K562 (cell line): Measurements from ENCODE around the gene SGK1. TPM values are rescaled to one million over a fixed set of nuclear protein-coding genes. Genes with fewer than 3 reads are reported as not detected.

Experiments
- ARID2 ChIP-seq: fragments of 450-650 bp; IDR thresholded peaks from 2 replicates; pipeline ENCODE4 v1.6.1; 2017; ENCODE audit warnings: antibody characterized with exemption, mild to moderate bottlenecking
- BCL6 ChIP-seq: fragments of 250-450 bp; sonication (Bioruptor Pico); IDR thresholded peaks from 2 replicates; pipeline ENCODE4 v1.4.0; 2020
- BHLHE40 ChIP-seq: IDR thresholded peaks from 2 replicates; pipeline ENCODE4 v1.6.1; 2011; ENCODE audit warnings: low read length, improper control_type of control experiment
- CC2D1A ChIP-seq: fragments of 450-650 bp; IDR thresholded peaks from 2 replicates; pipeline ENCODE4 v1.6.1; 2017; ENCODE audit warnings: mild to moderate bottlenecking
- CCNT2 ChIP-seq: IDR thresholded peaks from 2 replicates; pipeline ENCODE4 v1.6.1; 2011; ENCODE audit warnings: borderline replicate concordance, low read depth, mild to moderate bottlenecking, moderate library complexity, mixed read lengths, low read length; ENCODE audit not compliant: insufficient read length; ENCODE audit errors: extremely low read depth
- CTBP1 ChIP-seq: fragments of 450-650 bp; IDR thresholded peaks from 2 replicates; pipeline ENCODE4 v1.6.1; 2016; ENCODE audit warnings: borderline replicate concordance
- ELF1 ChIP-seq: fragments of 200-800 bp; sonication (Bioruptor generic); IDR thresholded peaks from 2 replicates; pipeline ENCODE4 v1.6.1; 2016; ENCODE audit warnings: missing genetic modification characterization, missing compliant biosample characterization
- ELF2 ChIP-seq: fragments of 250-450 bp; sonication (Bioruptor Pico); IDR thresholded peaks from 2 replicates; pipeline ENCODE4 v1.5.0; 2021; ENCODE audit warnings: mild to moderate bottlenecking
- FUS ChIP-seq: fragments of 200-400 bp; formaldehyde crosslinking; optimal IDR thresholded peaks from 2 replicates; pipeline ENCODE3; 2017; ENCODE audit warnings: low read depth, low read length
- HNRNPH1 ChIP-seq: fragments of 200-400 bp; formaldehyde crosslinking; optimal IDR thresholded peaks from 2 replicates; pipeline ENCODE3; 2017; ENCODE audit warnings: low read depth, mild to moderate bottlenecking, low read length, moderate library complexity
- IRF2 ChIP-seq: sonication (generic); formaldehyde crosslinking; IDR thresholded peaks from 2 replicates; pipeline ENCODE4 v1.8.1; 2022; ENCODE audit warnings: mild to moderate bottlenecking, missing genetic modification reagents
- JUND ChIP-seq, 2 experiments: IDR thresholded peaks; 2 replicates in 1 of 2; 3 replicates in 1 of 2; pipeline ENCODE4 v1.6.1; 2011; ENCODE audit warnings: borderline replicate concordance in 2 of 2, low read depth in 2 of 2, low read length in 2 of 2, improper control_type of control experiment in 1 of 2, missing biosample characterization in 1 of 2, missing genetic modification characterization in 1 of 2, missing genetic modification reagents in 1 of 2
- KDM1A ChIP-seq, 2 experiments: fragments of 450-650 bp; IDR thresholded peaks; 2 replicates each; pipeline ENCODE4 v1.6.1; 2016; ENCODE audit warnings: mild to moderate bottlenecking in 2 of 2
- L3MBTL2 ChIP-seq: fragments of 450-650 bp; IDR thresholded peaks from 2 replicates; pipeline ENCODE4 v1.6.1; 2016; ENCODE audit warnings: mild to moderate bottlenecking, moderate library complexity
- MCM3 ChIP-seq: fragments of 450-650 bp; IDR thresholded peaks from 2 replicates; pipeline ENCODE4 v1.6.1; 2016
- MTA3 ChIP-seq: fragments of 450-650 bp; formaldehyde crosslinking; IDR thresholded peaks from 2 replicates; pipeline ENCODE4 v1.6.1; 2017; ENCODE audit warnings: mild to moderate bottlenecking, borderline replicate concordance
- MTF1 ChIP-seq: fragments of 250-450 bp; sonication (Bioruptor Pico); IDR thresholded peaks from 2 replicates; pipeline ENCODE4 v1.9.0; 2021; ENCODE audit warnings: moderate library complexity, mild to moderate bottlenecking, inconsistent platforms, borderline replicate concordance
- PML ChIP-seq: IDR thresholded peaks from 2 replicates; pipeline ENCODE4 v1.6.1; 2012; ENCODE audit warnings: low read length, inconsistent platforms
- POLR2AphosphoS2 ChIP-seq: IDR thresholded peaks from 2 replicates; pipeline ENCODE4 v1.6.1; 2012; ENCODE audit warnings: low read length, improper control_type of control experiment
- PYGO2 ChIP-seq: fragments of 450-650 bp; IDR thresholded peaks from 2 replicates; pipeline ENCODE4 v1.6.1; 2016; ENCODE audit warnings: mild to moderate bottlenecking, missing genetic modification characterization, moderate library complexity, missing compliant biosample characterization
- SP2 ChIP-seq: IDR thresholded peaks from 2 replicates; pipeline ENCODE4 v1.6.1; 2011; ENCODE audit warnings: mild to moderate bottlenecking, low read depth, low read length, moderate library complexity; ENCODE audit not compliant: poor library complexity, severe bottlenecking; ENCODE audit errors: extremely low read depth
- TARDBP ChIP-seq: fragments of 450-650 bp; IDR thresholded peaks from 2 replicates; pipeline ENCODE4 v1.6.1; 2016
- TFAM ChIP-seq: fragments of 250-450 bp; sonication (Bioruptor Pico); conservative IDR thresholded peaks from 2 replicates; pipeline ENCODE4 v1.5.0; 2021; ENCODE audit warnings: mild to moderate bottlenecking, moderate library complexity
- ZEB2 ChIP-seq: fragments of 450-650 bp; IDR thresholded peaks from 2 replicates; pipeline ENCODE4 v1.6.1; 2016
- ZFP36 ChIP-seq: fragments of 150-350 bp; IDR thresholded peaks from 2 replicates; pipeline ENCODE4 v1.6.1; 2018; ENCODE audit warnings: low read length, low read depth; ENCODE audit not compliant: partially characterized antibody
- ZNF174 ChIP-seq: fragments of 250-450 bp; sonication (Bioruptor Pico); IDR thresholded peaks from 2 replicates; pipeline ENCODE4 v1.4.0; 2020; ENCODE audit warnings: mild to moderate bottlenecking
- ZNF551 ChIP-seq: fragments of 250-450 bp; sonication (Bioruptor Pico); IDR thresholded peaks from 2 replicates; pipeline ENCODE4 v1.5.0; 2021; ENCODE audit warnings: mild to moderate bottlenecking, moderate library complexity
- polyA plus RNA-seq, 8 experiments: library from polyadenylated mRNA; depleted of rRNA in 4 of 8; stranded (reverse) in 5 of 8; unstranded in 3 of 8; fragments of >200 nt; fragmentation: Nextera tagmentation in 2 of 8; fragmentation: Illumina TruSeq in 1 of 8; extraction: Ambion mirVana in 2 of 8; extraction: Trizol in 1 of 8; gene quantifications; 2 replicates each; pipeline versions ENCODE4 v1.2.1 to v1.2.3, GENCODE V29; 2011 to 2014; ENCODE audit warnings: inconsistent platforms in 1 of 8, missing spikeins in 1 of 8
- total RNA-seq, 7 experiments: library from RNA; depleted of rRNA in 6 of 7; stranded (reverse); fragments of >200 nt in 6 of 7; fragmentation: Illumina TruSeq in 2 of 7; extraction: Trizol in 2 of 7; gene quantifications; 2 replicates each; pipeline versions ENCODE4 v1.2.1 to v1.2.3, GENCODE V29; 2011 to 2021; ENCODE audit warnings: low replicate concordance in 1 of 7
- TF ChIP-seq, protein P1 (sequence below): fragments of 450-650 bp; IDR thresholded peaks from 2 replicates; pipeline ENCODE4 v1.6.1; 2016; ENCODE audit warnings: missing biosample characterization, missing genetic modification characterization
- TF ChIP-seq, protein P2 (sequence below): fragments of 450-650 bp; formaldehyde crosslinking; IDR thresholded peaks from 2 replicates; pipeline ENCODE4 v1.4.0; 2022; ENCODE audit warnings: mild to moderate bottlenecking, moderate library complexity
- TF ChIP-seq, protein P3 (sequence below), 2 experiments: fragments of 450-650 bp in 1 of 2; sonication (generic) in 1 of 2; formaldehyde crosslinking in 1 of 2; IDR thresholded peaks in 1 of 2; conservative IDR thresholded peaks in 1 of 2; 2 replicates each; pipeline versions ENCODE4 v1.6.1 to v1.8.1; 2016 to 2023; ENCODE audit warnings: mild to moderate bottlenecking in 2 of 2, moderate library complexity in 2 of 2, inconsistent platforms in 1 of 2, missing genetic modification reagents in 1 of 2

SGK1 gene
- total and polyA plus RNA-seq, 9 of the 15 experiments (the other 6 are each of a cell fraction or from before 2014, with no cell fraction given) = 3.5 to 7.2 (median 3.9) TPM

DNA sequence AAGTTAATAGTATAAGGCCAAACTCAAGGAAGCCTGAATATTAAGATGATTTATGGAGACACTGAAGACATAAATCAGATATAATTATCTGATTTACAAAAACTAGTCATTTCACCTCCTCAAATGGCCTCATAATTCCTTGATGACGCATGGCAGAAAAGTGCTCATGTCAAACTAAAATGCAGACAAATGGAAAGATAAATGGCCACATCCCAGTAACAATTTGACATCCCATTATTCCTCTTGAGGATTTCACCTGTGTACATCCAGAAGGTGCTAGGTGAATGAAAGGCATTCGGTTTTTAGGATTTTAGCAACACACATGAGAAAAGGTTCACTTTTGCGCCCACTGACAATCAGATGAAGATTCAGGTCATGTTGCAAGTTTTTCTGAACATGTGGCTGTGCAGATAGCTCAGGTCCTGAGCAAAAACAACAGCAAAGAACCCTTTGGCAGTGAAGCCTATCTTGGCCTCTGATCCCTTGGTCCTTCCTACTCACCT, 24.2 kb downstream of the SGK1 start (continued):
- TF ChIP-seq, protein P1, sequence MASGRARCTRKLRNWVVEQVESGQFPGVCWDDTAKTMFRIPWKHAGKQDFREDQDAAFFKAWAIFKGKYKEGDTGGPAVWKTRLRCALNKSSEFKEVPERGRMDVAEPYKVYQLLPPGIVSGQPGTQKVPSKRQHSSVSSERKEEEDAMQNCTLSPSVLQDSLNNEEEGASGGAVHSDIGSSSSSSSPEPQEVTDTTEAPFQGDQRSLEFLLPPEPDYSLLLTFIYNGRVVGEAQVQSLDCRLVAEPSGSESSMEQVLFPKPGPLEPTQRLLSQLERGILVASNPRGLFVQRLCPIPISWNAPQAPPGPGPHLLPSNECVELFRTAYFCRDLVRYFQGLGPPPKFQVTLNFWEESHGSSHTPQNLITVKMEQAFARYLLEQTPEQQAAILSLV (tag) = no peak
- no peak for TF ChIP-seq IRF2 (CRISPR knock-in tag)
- TF ChIP-seq KDM1A (IDR thresholded peaks at IDR 0.05) = peak in 1 of 2 experiments; percentile 50; a peak in 1 of 4 replicates
- TF ChIP-seq ZEB2 = peak; percentile 72
- peak; percentile 32; the same call in 1 of the 2 replicates for TF ChIP-seq BHLHE40
- peak; percentile 58; the same call in 1 of the 2 replicates for TF ChIP-seq CTBP1
- TF ChIP-seq MTF1 (CRISPR knock-in tag) = no peak
- 0 out of 2 replicates have a peak, but pooled peaks have one; percentile 13 for TF ChIP-seq PYGO2 (tag)
- TF ChIP-seq JUND (IDR thresholded peaks at IDR 0.05; ENCODE audit: borderline replicate concordance, low read depth, low read length) = no peak
- peak; percentile 61; the same call in 2 of the 3 replicates for TF ChIP-seq JUND (tag; IDR thresholded peaks at IDR 0.05; ENCODE audit: borderline replicate concordance, low read depth, low read length)
- TF ChIP-seq ZFP36 = no peak
- peak; percentile 32 for TF ChIP-seq CCNT2
- no peak for TF ChIP-seq SP2
- TF ChIP-seq HNRNPH1 = no peak
- TF ChIP-seq BCL6 (CRISPR knock-in tag) = 0 out of 2 replicates have a peak, but pooled peaks have one; percentile 24
- no peak for TF ChIP-seq ZNF174 (CRISPR knock-in tag)
- no peak for TF ChIP-seq TFAM
- peak; percentile 63 for TF ChIP-seq L3MBTL2
- no peak for TF ChIP-seq TARDBP
- no peak for TF ChIP-seq CC2D1A
- TF ChIP-seq, protein P2, sequence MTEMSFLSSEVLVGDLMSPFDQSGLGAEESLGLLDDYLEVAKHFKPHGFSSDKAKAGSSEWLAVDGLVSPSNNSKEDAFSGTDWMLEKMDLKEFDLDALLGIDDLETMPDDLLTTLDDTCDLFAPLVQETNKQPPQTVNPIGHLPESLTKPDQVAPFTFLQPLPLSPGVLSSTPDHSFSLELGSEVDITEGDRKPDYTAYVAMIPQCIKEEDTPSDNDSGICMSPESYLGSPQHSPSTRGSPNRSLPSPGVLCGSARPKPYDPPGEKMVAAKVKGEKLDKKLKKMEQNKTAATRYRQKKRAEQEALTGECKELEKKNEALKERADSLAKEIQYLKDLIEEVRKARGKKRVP = no peak
- TF ChIP-seq POLR2AphosphoS2 = no peak
- TF ChIP-seq ELF2 (CRISPR knock-in tag) = peak; percentile 66
- no peak for TF ChIP-seq ARID2
- peak; percentile 24; the same call in 1 of the 2 replicates for TF ChIP-seq ELF1
- peak; percentile 29; the same call in 1 of the 2 replicates for TF ChIP-seq PML
- TF ChIP-seq, protein P3, sequence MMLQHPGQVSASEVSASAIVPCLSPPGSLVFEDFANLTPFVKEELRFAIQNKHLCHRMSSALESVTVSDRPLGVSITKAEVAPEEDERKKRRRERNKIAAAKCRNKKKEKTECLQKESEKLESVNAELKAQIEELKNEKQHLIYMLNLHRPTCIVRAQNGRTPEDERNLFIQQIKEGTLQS (IDR thresholded peaks at IDR 0.05) = peak; percentile 67
- TF ChIP-seq, protein P3 (CRISPR knock-in tag; conservative IDR thresholded peaks at IDR 0.05) = no peak
- no peak for TF ChIP-seq FUS
- no peak for TF ChIP-seq MTA3
- TF ChIP-seq MCM3 = no peak
- TF ChIP-seq ZNF551 (CRISPR knock-in tag) = no peak
